COR-L47 (cell line): ENCODE results near the gene NFATC2.

Source experiments
- DNase-seq: peaks from one replicate; lab custom pipeline; 2025; lab: John Stamatoyannopoulos, UW

The NFATC2 gene

GRCh38 chr20:51412951-51413481 lies 129.5 kb downstream of the NFATC2 start:
- DNase-seq = no peak

GRCh38 chr20:51412333-51412871 lies 130.1 kb downstream of the NFATC2 start:
- DNase-seq = no peak

- no peak for DNase-seq
Observed at GRCh38 chr20:51411870-51412269, 130.6 kb downstream of the NFATC2 start.

- DNase-seq = no peak
Observed at GRCh38 chr20:51410586-51411325, 131.8 kb downstream of the NFATC2 start.

GRCh38 chr20:51409192-51409880 lies 133.2 kb downstream of the NFATC2 start:
- no peak for DNase-seq

- DNase-seq = no peak
Observed at GRCh38 chr20:51404297-51405060, 138.0 kb downstream of the NFATC2 start.

- DNase-seq = no peak
Observed at GRCh38 chr20:51403466-51404220, 138.9 kb downstream of the NFATC2 start.

GRCh38 chr20:51402201-51402600 lies 140.3 kb downstream of the NFATC2 start:
- no peak for DNase-seq

- DNase-seq = no peak
Observed at GRCh38 chr20:51401496-51401895, 141.0 kb downstream of the NFATC2 start.

- no peak for DNase-seq
Observed at GRCh38 chr20:51400051-51400926, 142.2 kb downstream of the NFATC2 start.

GRCh38 chr20:51399006-51399890 lies 143.3 kb downstream of the NFATC2 start:
- DNase-seq = no peak

GRCh38 chr20:51398552-51398951 lies 144.0 kb downstream of the NFATC2 start:
- no peak for DNase-seq

- no peak for DNase-seq
Observed at GRCh38 chr20:51398083-51398482, 144.4 kb downstream of the NFATC2 start.

- no peak for DNase-seq
Observed at GRCh38 chr20:51397137-51397536, 145.4 kb downstream of the NFATC2 start.

GRCh38 chr20:51396365-51396909 lies 146.1 kb downstream of the NFATC2 start:
- DNase-seq = no peak

- DNase-seq = no peak
Observed at GRCh38 chr20:51394706-51395105, 147.8 kb downstream of the NFATC2 start.

- no peak for DNase-seq
Observed at GRCh38 chr20:51393571-51393970, 148.9 kb downstream of the NFATC2 start.

- DNase-seq = no peak
Observed at GRCh38 chr20:51392614-51393186, 149.8 kb downstream of the NFATC2 start.

- DNase-seq = no peak
Observed at GRCh38 chr20:51391926-51392325, 150.6 kb downstream of the NFATC2 start.
